ENCODE measurements around the gene RNF145. TPM values are rescaled to one million over a fixed set of nuclear protein-coding genes. Genes with fewer than 3 reads are reported as not detected.

The RNF145 gene
- total and polyA plus RNA-seq, 2 of the 13 experiments (the other 11 are each of a cell fraction or from before 2014, with no cell fraction given), result 24.6 TPM

- TF ChIP-seq, protein P1, sequence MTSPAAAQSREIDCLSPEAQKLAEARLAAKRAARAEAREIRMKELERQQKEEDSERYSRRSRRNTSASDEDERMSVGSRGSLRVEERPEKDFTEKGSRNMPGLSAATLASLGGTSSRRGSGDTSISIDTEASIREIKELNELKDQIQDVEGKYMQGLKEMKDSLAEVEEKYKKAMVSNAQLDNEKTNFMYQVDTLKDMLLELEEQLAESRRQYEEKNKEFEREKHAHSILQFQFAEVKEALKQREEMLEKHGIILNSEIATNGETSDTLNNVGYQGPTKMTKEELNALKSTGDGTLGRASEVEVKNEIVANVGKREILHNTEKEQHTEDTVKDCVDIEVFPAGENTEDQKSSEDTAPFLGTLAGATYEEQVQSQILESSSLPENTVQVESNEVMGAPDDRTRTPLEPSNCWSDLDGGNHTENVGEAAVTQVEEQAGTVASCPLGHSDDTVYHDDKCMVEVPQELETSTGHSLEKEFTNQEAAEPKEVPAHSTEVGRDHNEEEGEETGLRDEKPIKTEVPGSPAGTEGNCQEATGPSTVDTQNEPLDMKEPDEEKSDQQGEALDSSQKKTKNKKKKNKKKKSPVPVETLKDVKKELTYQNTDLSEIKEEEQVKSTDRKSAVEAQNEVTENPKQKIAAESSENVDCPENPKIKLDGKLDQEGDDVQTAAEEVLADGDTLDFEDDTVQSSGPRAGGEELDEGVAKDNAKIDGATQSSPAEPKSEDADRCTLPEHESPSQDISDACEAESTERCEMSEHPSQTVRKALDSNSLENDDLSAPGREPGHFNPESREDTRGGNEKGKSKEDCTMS (CRISPR knock-in tag; conservative IDR thresholded peaks at IDR 0.05), result no peak
- TF ChIP-seq, protein P2, sequence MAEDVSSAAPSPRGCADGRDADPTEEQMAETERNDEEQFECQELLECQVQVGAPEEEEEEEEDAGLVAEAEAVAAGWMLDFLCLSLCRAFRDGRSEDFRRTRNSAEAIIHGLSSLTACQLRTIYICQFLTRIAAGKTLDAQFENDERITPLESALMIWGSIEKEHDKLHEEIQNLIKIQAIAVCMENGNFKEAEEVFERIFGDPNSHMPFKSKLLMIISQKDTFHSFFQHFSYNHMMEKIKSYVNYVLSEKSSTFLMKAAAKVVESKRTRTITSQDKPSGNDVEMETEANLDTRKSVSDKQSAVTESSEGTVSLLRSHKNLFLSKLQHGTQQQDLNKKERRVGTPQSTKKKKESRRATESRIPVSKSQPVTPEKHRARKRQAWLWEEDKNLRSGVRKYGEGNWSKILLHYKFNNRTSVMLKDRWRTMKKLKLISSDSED (CRISPR knock-in tag; IDR thresholded peaks at IDR 0.05), result no peak
- no peak for TF ChIP-seq AKNA (CRISPR knock-in tag; IDR thresholded peaks at IDR 0.05; ENCODE audit: borderline replicate concordance)
- TF ChIP-seq SALL1 (CRISPR knock-in tag; IDR thresholded peaks at IDR 0.05), result no peak; the same call in 1 of the 2 replicates
- no peak for TF ChIP-seq GABPA (IDR thresholded peaks at IDR 0.05; ENCODE audit: low read depth, low read length)
- TF ChIP-seq GABPA (CRISPR knock-in tag; IDR thresholded peaks at IDR 0.05; ENCODE audit: low read depth), result 0 out of 2 replicates have a peak, but pooled peaks have one; percentile 19
- TF ChIP-seq POLR2G (IDR thresholded peaks at IDR 0.05; ENCODE audit: low read depth, low read length), result no peak
- no peak for TF ChIP-seq ZNF468 (CRISPR knock-in tag; IDR thresholded peaks at IDR 0.05)
- TF ChIP-seq SMYD3 (CRISPR knock-in tag; IDR thresholded peaks at IDR 0.05), result no peak
- TF ChIP-seq ZFP62 (CRISPR knock-in tag; IDR thresholded peaks at IDR 0.05), result no peak
- TF ChIP-seq ZNF274 (CRISPR knock-in tag; IDR thresholded peaks at IDR 0.05), result no peak
- no peak for TF ChIP-seq ATF7 (IDR thresholded peaks at IDR 0.05)
- TF ChIP-seq ATF7 (CRISPR knock-in tag; IDR thresholded peaks at IDR 0.05), result no peak
- TF ChIP-seq ZNF703 (CRISPR knock-in tag; IDR thresholded peaks at IDR 0.05; ENCODE audit: borderline replicate concordance), result no peak
- no peak for TF ChIP-seq TBX2 (CRISPR knock-in tag; IDR thresholded peaks at IDR 0.05; ENCODE audit: borderline replicate concordance)
- no peak for TF ChIP-seq RELA (CRISPR knock-in tag; IDR thresholded peaks at IDR 0.05)
- no peak for TF ChIP-seq TBX3 (IDR thresholded peaks at IDR 0.05; ENCODE audit: borderline replicate concordance)
- TF ChIP-seq ZNF331 (CRISPR knock-in tag; IDR thresholded peaks at IDR 0.05), result no peak
- TF ChIP-seq SSRP1 (CRISPR knock-in tag; IDR thresholded peaks at IDR 0.05), result no peak
- TF ChIP-seq ZZZ3 (CRISPR knock-in tag; IDR thresholded peaks at IDR 0.05; ENCODE audit: borderline replicate concordance), result no peak
- TF ChIP-seq HOXA9 (CRISPR knock-in tag; IDR thresholded peaks at IDR 0.05; ENCODE audit: borderline replicate concordance), result no peak
- TF ChIP-seq ZNF280B (CRISPR knock-in tag; IDR thresholded peaks at IDR 0.05; ENCODE audit: borderline replicate concordance), result no peak
Observed at GRCh38 chr5:159182691-159183090, 26.7 kb downstream of the RNF145 start (continued).

Measured in HepG2 (cell line).